ENCODE data around the gene CYP21A2. TPM values are rescaled to one million over a fixed set of nuclear protein-coding genes. Genes with fewer than 3 reads are reported as not detected.

The CYP21A2 gene
- total RNA-seq, 1 donor from 2014 or later, result 0.30 TPM

GRCh38 chr6:32069460-32069859, 31.2 kb downstream of the CYP21A2 start:
- no peak for TF ChIP-seq CTCF (IDR thresholded peaks at IDR 0.05)
- Mint-ChIP-seq H3K27me3 (ENCODE audit: unreplicated experiment) (peaks cover 3% of the 10 kb centered on the region), H3K9me3 (ENCODE audit: unreplicated experiment) (no peaks in the 10 kb centered on the region), H3K36me3 (ENCODE audit: unreplicated experiment) (no peaks in the 10 kb centered on the region), H3K4me1 (ENCODE audit: unreplicated experiment) (peaks cover 22% of the 10 kb centered on the region), H3K27ac (ENCODE audit: unreplicated experiment) (no peak overlapping the region), H3K4me3 (ENCODE audit: unreplicated experiment) (no peak overlapping the region)
- no peak for DNase-seq (ENCODE audit: extremely low spot score, unreplicated experiment)

GRCh38 chr6:32069878-32070515, 31.8 kb downstream of the CYP21A2 start:
- H3K4me3 Mint-ChIP-seq (ENCODE audit: unreplicated experiment), result no peak overlapping the region
- TF ChIP-seq CTCF (IDR thresholded peaks at IDR 0.05), result no peak
- no peak for DNase-seq (ENCODE audit: extremely low spot score, unreplicated experiment)
- H3K9me3 Mint-ChIP-seq (ENCODE audit: unreplicated experiment), result no peaks in the 10 kb centered on the region
- peaks cover 3% of the 10 kb centered on the region for H3K27me3 Mint-ChIP-seq (ENCODE audit: unreplicated experiment)
- no peak overlapping the region for H3K27ac Mint-ChIP-seq (ENCODE audit: unreplicated experiment)
- H3K4me1 Mint-ChIP-seq (ENCODE audit: unreplicated experiment), result peaks cover 24% of the 10 kb centered on the region
- no peaks in the 10 kb centered on the region for H3K36me3 Mint-ChIP-seq (ENCODE audit: unreplicated experiment)

GRCh38 chr6:32070814-32071543, 32.8 kb downstream of the CYP21A2 start:
- no peaks in the 10 kb centered on the region for H3K36me3 Mint-ChIP-seq (ENCODE audit: unreplicated experiment)
- H3K27me3 Mint-ChIP-seq (ENCODE audit: unreplicated experiment), result peaks cover 3% of the 10 kb centered on the region
- no peak overlapping the region for H3K4me3 Mint-ChIP-seq (ENCODE audit: unreplicated experiment)
- H3K4me1 Mint-ChIP-seq (ENCODE audit: unreplicated experiment), result peaks cover 32% of the 10 kb centered on the region
- no peaks in the 10 kb centered on the region for H3K9me3 Mint-ChIP-seq (ENCODE audit: unreplicated experiment)
- DNase-seq (ENCODE audit: extremely low spot score, unreplicated experiment), result no peak
- no peak overlapping the region for H3K27ac Mint-ChIP-seq (ENCODE audit: unreplicated experiment)
- TF ChIP-seq CTCF (IDR thresholded peaks at IDR 0.05), result no peak

GRCh38 chr6:32073101-32073500, 34.9 kb downstream of the CYP21A2 start:
- Mint-ChIP-seq H3K27me3 (ENCODE audit: unreplicated experiment) (peaks cover 3% of the 10 kb centered on the region), H3K4me1 (ENCODE audit: unreplicated experiment) (peaks cover 40% of the 10 kb centered on the region), H3K9me3 (ENCODE audit: unreplicated experiment) (no peaks in the 10 kb centered on the region), H3K36me3 (ENCODE audit: unreplicated experiment) (no peaks in the 10 kb centered on the region), H3K27ac (ENCODE audit: unreplicated experiment) (peak overlapping the region; percentile 9), H3K4me3 (ENCODE audit: unreplicated experiment) (no peak overlapping the region)
- no peak for DNase-seq (ENCODE audit: extremely low spot score, unreplicated experiment)
- no peak for TF ChIP-seq CTCF (IDR thresholded peaks at IDR 0.05)

- no peaks in the 10 kb centered on the region for H3K36me3 Mint-ChIP-seq (ENCODE audit: unreplicated experiment)
- H3K9me3 Mint-ChIP-seq (ENCODE audit: unreplicated experiment), result no peaks in the 10 kb centered on the region
- H3K4me1 Mint-ChIP-seq (ENCODE audit: unreplicated experiment), result peaks cover 41% of the 10 kb centered on the region
- H3K4me3 Mint-ChIP-seq (ENCODE audit: unreplicated experiment), result no peak overlapping the region
- no peak for TF ChIP-seq CTCF (IDR thresholded peaks at IDR 0.05)
- H3K27ac Mint-ChIP-seq (ENCODE audit: unreplicated experiment), result no peak overlapping the region
- peaks cover 3% of the 10 kb centered on the region for H3K27me3 Mint-ChIP-seq (ENCODE audit: unreplicated experiment)
- DNase-seq (ENCODE audit: extremely low spot score, unreplicated experiment), result no peak
These were observed 35.4 kb downstream of the CYP21A2 start for GRCh38 chr6:32073613-32074012.
